Osteoblast (primary cell): ENCODE measurements around the gene HFM1. TPM values are rescaled to one million over a fixed set of nuclear protein-coding genes. Genes with fewer than 3 reads are reported as not detected.

Experiments used
- DNase-seq: peaks from one replicate; pipeline ENCODE4 v3.0.0; 2011; ENCODE audit warnings: low spot score, mixed read lengths; ENCODE audit not compliant: insufficient read length; ENCODE audit errors: missing footprints
- H2AFZ ChIP-seq: 2 replicates; pipeline ENCODE4 v1.6.0; 2011; ENCODE audit warnings: mild to moderate bottlenecking, low read length
- H3K27ac ChIP-seq: 2 replicates; pipeline ENCODE4 v1.5.1; 2011; ENCODE audit warnings: mild to moderate bottlenecking, low read depth, low read length, moderate library complexity
- H3K27me3 ChIP-seq: 2 replicates; pipeline ENCODE4 v1.6.0; 2012; ENCODE audit warnings: mild to moderate bottlenecking, control low read depth, inconsistent platforms, low read length, moderate library complexity; ENCODE audit not compliant: insufficient read depth
- H3K36me3 ChIP-seq: 2 replicates; pipeline ENCODE4 v1.5.1; 2011; ENCODE audit warnings: mild to moderate bottlenecking, low read length, control low read depth, moderate library complexity; ENCODE audit not compliant: insufficient read depth
- H3K4me1 ChIP-seq: 2 replicates; pipeline ENCODE4 v1.5.1; 2011; ENCODE audit warnings: mild to moderate bottlenecking, low read length, control low read depth, moderate library complexity; ENCODE audit not compliant: insufficient read depth
- H3K4me2 ChIP-seq: 2 replicates; pipeline ENCODE4 v1.6.0; 2011; ENCODE audit warnings: mild to moderate bottlenecking, low read length; ENCODE audit not compliant: insufficient read depth
- H3K4me3 ChIP-seq: fragments of 200-600 bp; sonication (generic); 3 replicates; pipeline ENCODE4 v1.5.1; 2012; ENCODE audit warnings: mild to moderate bottlenecking, low read length, inconsistent platforms; ENCODE audit not compliant: insufficient read depth
- H3K79me2 ChIP-seq: 2 replicates; pipeline ENCODE4 v1.6.0; 2012; ENCODE audit warnings: mild to moderate bottlenecking, low read length, control low read depth, inconsistent platforms; ENCODE audit not compliant: insufficient read depth
- H3K9me3 ChIP-seq: 2 replicates; pipeline ENCODE4 v1.5.1; 2011; ENCODE audit warnings: low read depth, low read length, control low read depth
- H4K20me1 ChIP-seq: 2 replicates; pipeline ENCODE4 v1.6.0; 2012; ENCODE audit warnings: mild to moderate bottlenecking, low read length, control low read depth; ENCODE audit not compliant: insufficient read depth
- total RNA-seq: library from RNA; depleted of rRNA; stranded (reverse); fragments of >200 nt; gene quantifications from 2 replicates; pipeline ENCODE4 v1.2.3, GENCODE V29; 2012
- TF ChIP-seq, protein P1 (sequence below): IDR thresholded peaks from 2 replicates; pipeline ENCODE4 v1.5.1; 2011; ENCODE audit warnings: mild to moderate bottlenecking, low read depth, low read length, moderate library complexity; ENCODE audit errors: extremely low read depth

The HFM1 gene
- total RNA-seq, 1 donor, result 0.36 TPM

DNA sequence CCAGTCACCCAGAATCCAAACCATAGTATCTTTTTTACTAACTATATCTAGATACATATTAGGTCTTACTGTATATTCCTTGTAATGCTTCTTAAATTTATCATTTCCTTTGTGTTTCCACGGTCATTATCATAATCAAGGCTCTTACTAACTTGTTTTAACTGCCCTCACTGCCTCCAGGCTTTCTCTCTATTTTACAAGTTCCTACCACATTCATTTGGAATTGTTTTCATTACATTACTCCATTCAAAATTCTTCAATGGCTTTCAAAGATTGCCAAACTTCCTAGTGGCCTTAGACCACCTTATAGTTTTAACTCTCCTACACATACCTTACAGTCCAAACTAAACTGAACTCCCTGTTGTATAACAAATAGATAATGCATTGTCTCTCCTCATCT, 6.3 kb downstream of the HFM1 start:
- Histone ChIP-seq H3K4me3 (no peak overlapping the region), H3K4me1 (no peaks in the 10 kb centered on the region), H3K36me3 (no peaks in the 10 kb centered on the region), H2AFZ (no peak overlapping the region), H3K9me3 (no peaks in the 10 kb centered on the region), H3K27ac (no peak overlapping the region), H3K27me3 (no peaks in the 10 kb centered on the region), H3K79me2 (no peaks in the 10 kb centered on the region), H3K4me2 (no peak overlapping the region), H4K20me1 (no peaks in the 10 kb centered on the region)
- DNase-seq, result no peak
- TF ChIP-seq, protein P1, sequence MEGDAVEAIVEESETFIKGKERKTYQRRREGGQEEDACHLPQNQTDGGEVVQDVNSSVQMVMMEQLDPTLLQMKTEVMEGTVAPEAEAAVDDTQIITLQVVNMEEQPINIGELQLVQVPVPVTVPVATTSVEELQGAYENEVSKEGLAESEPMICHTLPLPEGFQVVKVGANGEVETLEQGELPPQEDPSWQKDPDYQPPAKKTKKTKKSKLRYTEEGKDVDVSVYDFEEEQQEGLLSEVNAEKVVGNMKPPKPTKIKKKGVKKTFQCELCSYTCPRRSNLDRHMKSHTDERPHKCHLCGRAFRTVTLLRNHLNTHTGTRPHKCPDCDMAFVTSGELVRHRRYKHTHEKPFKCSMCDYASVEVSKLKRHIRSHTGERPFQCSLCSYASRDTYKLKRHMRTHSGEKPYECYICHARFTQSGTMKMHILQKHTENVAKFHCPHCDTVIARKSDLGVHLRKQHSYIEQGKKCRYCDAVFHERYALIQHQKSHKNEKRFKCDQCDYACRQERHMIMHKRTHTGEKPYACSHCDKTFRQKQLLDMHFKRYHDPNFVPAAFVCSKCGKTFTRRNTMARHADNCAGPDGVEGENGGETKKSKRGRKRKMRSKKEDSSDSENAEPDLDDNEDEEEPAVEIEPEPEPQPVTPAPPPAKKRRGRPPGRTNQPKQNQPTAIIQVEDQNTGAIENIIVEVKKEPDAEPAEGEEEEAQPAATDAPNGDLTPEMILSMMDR, result no peak

DNA sequence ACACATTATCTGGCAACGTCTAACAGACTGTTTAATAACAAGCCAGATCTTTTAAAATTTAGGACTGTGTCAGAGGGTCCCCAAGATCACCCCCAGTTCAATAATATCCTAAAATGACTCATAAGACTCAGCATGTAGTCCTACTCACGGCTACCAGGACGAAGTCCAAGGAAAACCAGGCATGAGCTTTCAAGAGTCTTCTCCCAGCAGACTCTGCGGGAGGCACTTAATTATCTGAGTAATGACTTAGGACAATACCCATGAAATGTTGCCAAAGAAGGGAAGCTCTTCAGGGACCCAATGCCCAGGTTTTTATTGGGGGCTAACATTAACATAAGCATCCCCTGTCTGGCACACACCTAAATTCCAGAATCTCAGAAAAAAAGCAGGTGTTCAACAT, 7.0 kb downstream of the HFM1 start:
- DNase-seq, result no peak
- TF ChIP-seq, protein P1, result no peak
- Histone ChIP-seq H4K20me1 (no peaks in the 10 kb centered on the region), H3K27ac (no peak overlapping the region), H3K27me3 (no peaks in the 10 kb centered on the region), H2AFZ (no peak overlapping the region), H3K79me2 (no peaks in the 10 kb centered on the region), H3K4me2 (no peak overlapping the region), H3K4me3 (no peak overlapping the region), H3K36me3 (no peaks in the 10 kb centered on the region), H3K4me1 (no peaks in the 10 kb centered on the region), H3K9me3 (no peaks in the 10 kb centered on the region)

DNA sequence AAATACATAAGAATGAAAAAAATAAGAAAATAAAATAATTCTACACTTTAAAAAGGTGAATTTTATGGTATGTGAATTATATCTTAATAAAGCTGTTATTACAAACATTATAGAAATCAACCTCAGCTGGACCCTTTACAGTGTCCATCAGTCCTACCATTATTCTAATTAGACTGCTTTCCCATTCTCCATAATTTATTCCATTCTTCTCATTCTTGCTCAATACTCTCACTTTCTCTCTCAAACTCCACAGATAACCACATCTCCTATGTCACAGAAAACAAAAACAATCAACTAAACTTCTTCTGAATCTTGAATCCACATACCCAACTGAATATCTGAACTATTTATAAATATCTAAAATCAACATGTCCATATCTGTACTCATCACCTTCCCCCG, 11.6 kb downstream of the HFM1 start:
- no peaks in the 10 kb centered on the region for H3K79me2 ChIP-seq
- TF ChIP-seq, protein P1, result no peak
- no peaks in the 10 kb centered on the region for H3K27me3 ChIP-seq
- H2AFZ ChIP-seq, result no peak overlapping the region
- no peaks in the 10 kb centered on the region for H3K9me3 ChIP-seq
- DNase-seq, result no peak
- no peak overlapping the region for H3K4me2 ChIP-seq
- no peaks in the 10 kb centered on the region for H4K20me1 ChIP-seq
- no peak overlapping the region for H3K4me3 ChIP-seq
- no peaks in the 10 kb centered on the region for H3K4me1 ChIP-seq
- no peak overlapping the region for H3K27ac ChIP-seq
- no peaks in the 10 kb centered on the region for H3K36me3 ChIP-seq

DNA sequence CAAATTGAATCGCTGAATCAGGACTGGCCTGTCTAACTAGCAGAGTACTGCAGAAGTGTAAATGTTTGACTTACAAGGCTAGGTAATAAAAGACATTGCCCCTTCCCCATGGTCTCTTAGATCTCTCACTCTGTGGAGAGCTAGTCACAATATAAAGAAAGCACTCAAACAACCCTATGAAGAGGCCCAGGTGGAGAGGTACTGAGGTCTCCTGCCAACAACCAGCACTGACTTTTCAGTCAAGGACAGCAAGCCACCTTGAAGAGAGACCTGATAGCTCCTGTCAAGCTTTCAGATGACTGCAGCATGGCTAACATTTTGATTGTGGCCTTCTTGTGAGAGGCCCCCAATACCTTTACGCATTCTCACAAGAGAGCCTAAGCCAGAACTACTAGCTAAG, 18.5 kb downstream of the HFM1 start:
- Histone ChIP-seq H2AFZ (no peak overlapping the region), H3K4me3 (no peak overlapping the region), H3K27me3 (no peaks in the 10 kb centered on the region), H4K20me1 (no peaks in the 10 kb centered on the region), H3K27ac (no peak overlapping the region), H3K9me3 (no peaks in the 10 kb centered on the region), H3K4me1 (no peaks in the 10 kb centered on the region), H3K4me2 (no peak overlapping the region), H3K36me3 (no peaks in the 10 kb centered on the region), H3K79me2 (no peaks in the 10 kb centered on the region)
- TF ChIP-seq, protein P1, result no peak
- DNase-seq, result no peak
